PC-3 (cell line): Measurements from ENCODE around the gene PRSS48. TPM values are rescaled to one million over a fixed set of nuclear protein-coding genes. Genes with fewer than 3 reads are reported as not detected.

Experiments used
- ATAC-seq: fragments of 200-7000 bp; cut with Tn5 transposase; 2 replicates; pipeline ENCODE4 v1.9.1; 2020; ENCODE audit warnings: mild to moderate bottlenecking, moderate library complexity
- BruUV-seq: library from RNA; stranded (reverse); fragments of 400-500 nt; replicated peaks from 2 replicates; lab custom pipeline; 2021; lab: Mats Ljungman, UMichigan
- CTCF ChIA-PET: fragments of 300-600 bp; sonication (Branson Sonifier 250); formaldehyde crosslinking; loops from one replicate; lab custom pipeline; 2022; ENCODE audit warnings: antibody characterized with exemption; lab: Charles Lee
- POLR2A ChIA-PET: fragments of 300-600 bp; sonication (Branson Sonifier 250); formaldehyde crosslinking; loops from one replicate; lab custom pipeline; 2022; ENCODE audit warnings: antibody characterized with exemption; ENCODE audit not compliant: unreplicated experiment; lab: Charles Lee
- DNase-seq: peaks from one replicate; pipeline ENCODE4 v3.0.0-alpha.2; 2015
- H2AFZ ChIP-seq: fragments of 300-600 bp; sonication (generic); 2 replicates; pipeline ENCODE4 v1.6.0; 2016; ENCODE audit warnings: antibody characterized with exemption, low read length
- H3F3A ChIP-seq: fragments of 300-600 bp; sonication (generic); one replicate; pipeline ENCODE4 v1.6.0; 2017; ENCODE audit warnings: antibody characterized with exemption, low read length, control low read depth, mild to moderate bottlenecking; ENCODE audit not compliant: unreplicated experiment
- H3K27ac ChIP-seq: fragments of 300-600 bp; sonication (generic); 2 replicates; pipeline ENCODE4 v1.5.1; 2016; ENCODE audit warnings: mild to moderate bottlenecking, low read length
- H3K27me3 ChIP-seq: fragments of 300-600 bp; sonication (generic); 2 replicates; pipeline ENCODE4 v1.6.1; 2016; ENCODE audit warnings: low read length, mixed read lengths
- H3K36me3 ChIP-seq: fragments of 300-600 bp; sonication (generic); 2 replicates; pipeline ENCODE4 v1.6.1; 2016; ENCODE audit warnings: low read depth, mixed run types, low read length, mixed read lengths
- H3K4me1 ChIP-seq: fragments of 300-600 bp; sonication (generic); 2 replicates; pipeline ENCODE4 v1.5.1; 2016; ENCODE audit warnings: low read length; ENCODE audit not compliant: insufficient read depth
- H3K4me2 ChIP-seq: fragments of 300-600 bp; sonication (generic); 2 replicates; pipeline ENCODE4 v1.6.0; 2016; ENCODE audit warnings: low read length
- H3K4me3 ChIP-seq: fragments of 300-600 bp; sonication (generic); 2 replicates; pipeline ENCODE4 v1.5.1; 2016; ENCODE audit warnings: mild to moderate bottlenecking, low read length, mixed read lengths
- H3K79me2 ChIP-seq: fragments of 300-600 bp; sonication (generic); 2 replicates; pipeline ENCODE4 v1.6.1; 2017; ENCODE audit warnings: low read length, mixed read lengths
- H3K9ac ChIP-seq: fragments of 300-600 bp; sonication (generic); 2 replicates; pipeline ENCODE4 v1.6.0; 2016; ENCODE audit warnings: mild to moderate bottlenecking, low read length
- H3K9me2 ChIP-seq: fragments of 300-600 bp; sonication (generic); replicated peaks from 2 replicates; pipeline ENCODE4 v1.6.1; 2016; ENCODE audit warnings: mixed run types, low read length, mixed read lengths
- H3K9me3 ChIP-seq: fragments of 300-600 bp; sonication (generic); 2 replicates; pipeline ENCODE4 v1.6.1; 2016; ENCODE audit warnings: low read length, mixed read lengths
- H4K20me1 ChIP-seq: fragments of 300-600 bp; sonication (generic); 2 replicates; pipeline ENCODE4 v1.6.1; 2016; ENCODE audit warnings: low read length, mixed read lengths
- EZH2 ChIP-seq: fragments of 300-600 bp; sonication (generic); IDR thresholded peaks from one replicate; pipeline ENCODE4 v1.6.1; 2017; ENCODE audit warnings: antibody characterized with exemption, mild to moderate bottlenecking, low read length; ENCODE audit not compliant: unreplicated experiment
- EZH2phosphoT487 ChIP-seq: fragments of 300-600 bp; sonication (generic); IDR thresholded peaks from 2 replicates; pipeline ENCODE4 v1.6.1; 2018; ENCODE audit warnings: mild to moderate bottlenecking, antibody characterized with exemption, low read length, borderline replicate concordance
- intact Hi-C: fragments of 100-400 bp; cut with micrococcal nuclease; formaldehyde crosslinking; loops from 2 replicates; pipeline ENCODE4 v1.9.0; 2023
- total RNA-seq: library from RNA; depleted of rRNA; stranded (reverse); fragments of >200 nt; gene quantifications from 2 replicates; pipeline ENCODE4 v1.2.3, GENCODE V29; 2014
- TF ChIP-seq, protein P1 (sequence below): fragments of 300-600 bp; sonication (generic); conservative IDR thresholded peaks from 2 replicates; pipeline ENCODE4 v1.5.1; 2017; ENCODE audit warnings: antibody characterized with exemption, low read depth, mild to moderate bottlenecking, low read length

The PRSS48 gene
- total RNA-seq, 1 experiment from 2014 or later: not detected

DNA sequence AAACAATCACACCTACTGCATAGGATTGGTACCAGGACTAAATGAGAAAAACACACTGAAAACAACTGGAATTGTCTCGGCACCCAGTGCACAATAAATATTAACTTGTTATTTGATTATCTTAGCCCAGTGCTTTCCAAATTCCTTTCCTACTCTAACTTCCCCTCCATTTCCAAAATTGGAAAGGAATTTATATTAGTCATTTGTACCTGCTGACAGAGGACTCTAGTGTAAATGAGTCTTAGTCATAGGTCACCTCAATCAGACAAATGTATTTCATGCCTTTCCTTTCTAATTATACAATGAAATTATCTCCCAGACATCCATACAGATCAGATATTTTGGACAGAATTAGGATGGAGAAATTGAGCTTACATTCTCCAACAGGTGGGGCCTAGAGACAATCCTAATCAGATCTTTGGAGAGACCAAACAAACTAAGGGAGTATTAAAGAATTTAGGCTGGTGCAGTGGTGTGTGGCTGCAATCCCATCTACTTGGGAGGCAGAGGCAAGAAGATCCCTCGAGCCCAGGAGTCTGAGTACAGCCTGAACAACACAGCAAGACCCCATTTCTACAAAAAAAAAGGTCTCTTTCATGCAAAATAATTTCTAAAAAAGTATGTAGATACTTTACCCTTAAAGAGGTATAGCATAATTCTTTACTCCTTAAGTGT, 38.4 kb downstream of the PRSS48 start:
- Histone ChIP-seq H3K4me2 (peak overlapping the region; percentile 59), H3K9me3 (no peaks in the 10 kb centered on the region), H3K9me2 (no peaks in the 10 kb centered on the region), H3K79me2 (peaks cover 91% of the 10 kb centered on the region), H3F3A (no peaks in the 10 kb centered on the region), H3K4me3 (peak overlapping the region; percentile 1; the same call in 1 of the 2 replicates), H3K27ac (peak overlapping the region; percentile 18; the same call in 1 of the 2 replicates), H3K36me3 (no peaks in the 10 kb centered on the region), H3K27me3 (no peaks in the 10 kb centered on the region), H4K20me1 (peaks cover 19% of the 10 kb centered on the region; the same call in 1 of the 2 replicates), H3K9ac (no peak overlapping the region), H2AFZ (no peak overlapping the region), H3K4me1 (peaks cover 26% of the 10 kb centered on the region)
- TF ChIP-seq, protein P1, sequence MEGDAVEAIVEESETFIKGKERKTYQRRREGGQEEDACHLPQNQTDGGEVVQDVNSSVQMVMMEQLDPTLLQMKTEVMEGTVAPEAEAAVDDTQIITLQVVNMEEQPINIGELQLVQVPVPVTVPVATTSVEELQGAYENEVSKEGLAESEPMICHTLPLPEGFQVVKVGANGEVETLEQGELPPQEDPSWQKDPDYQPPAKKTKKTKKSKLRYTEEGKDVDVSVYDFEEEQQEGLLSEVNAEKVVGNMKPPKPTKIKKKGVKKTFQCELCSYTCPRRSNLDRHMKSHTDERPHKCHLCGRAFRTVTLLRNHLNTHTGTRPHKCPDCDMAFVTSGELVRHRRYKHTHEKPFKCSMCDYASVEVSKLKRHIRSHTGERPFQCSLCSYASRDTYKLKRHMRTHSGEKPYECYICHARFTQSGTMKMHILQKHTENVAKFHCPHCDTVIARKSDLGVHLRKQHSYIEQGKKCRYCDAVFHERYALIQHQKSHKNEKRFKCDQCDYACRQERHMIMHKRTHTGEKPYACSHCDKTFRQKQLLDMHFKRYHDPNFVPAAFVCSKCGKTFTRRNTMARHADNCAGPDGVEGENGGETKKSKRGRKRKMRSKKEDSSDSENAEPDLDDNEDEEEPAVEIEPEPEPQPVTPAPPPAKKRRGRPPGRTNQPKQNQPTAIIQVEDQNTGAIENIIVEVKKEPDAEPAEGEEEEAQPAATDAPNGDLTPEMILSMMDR: no peak
- TF ChIP-seq EZH2: no peak
- no peak for TF ChIP-seq EZH2phosphoT487
- intact Hi-C loops: no loop called here
- DNase-seq: peak; percentile 66
- ATAC-seq: peak; percentile 80
- no TSS peak for BruUV-seq
- CTCF ChIA-PET: no interaction called here
- POLR2A ChIA-PET: no interaction called here

DNA sequence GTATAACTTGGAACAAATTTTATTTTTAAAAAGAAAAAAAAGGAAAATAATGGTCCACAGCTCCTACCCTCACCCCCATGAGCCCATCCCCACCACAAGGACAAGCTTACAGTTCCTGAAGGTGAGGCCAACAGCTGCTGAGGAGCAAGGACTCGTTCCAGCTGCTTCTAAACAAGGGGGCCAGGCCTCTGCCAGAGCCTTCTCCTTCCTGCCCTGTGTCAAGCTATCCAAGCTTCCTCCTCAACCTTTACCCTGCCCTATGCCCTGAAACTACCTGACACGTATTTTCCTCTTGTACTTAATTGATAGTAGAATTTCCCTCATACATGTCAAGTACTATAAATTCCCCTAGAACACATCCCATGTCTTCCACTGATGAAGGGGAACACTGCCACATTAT, 39.7 kb downstream of the PRSS48 start:
- no TSS peak for BruUV-seq
- DNase-seq: no peak

More for the DNA sequence above, 39.7 kb downstream of the PRSS48 start:
- no peak overlapping the region for H3K27ac ChIP-seq
- H3K36me3 ChIP-seq: no peaks in the 10 kb centered on the region
- intact Hi-C loops: no loop called here
- no peaks in the 10 kb centered on the region for H3F3A ChIP-seq
- no peaks in the 10 kb centered on the region for H3K27me3 ChIP-seq
- H3K9me2 ChIP-seq: no peaks in the 10 kb centered on the region
- peaks cover 34% of the 10 kb centered on the region for H3K4me1 ChIP-seq
- peaks cover 25% of the 10 kb centered on the region for H4K20me1 ChIP-seq
- no peak overlapping the region for H2AFZ ChIP-seq
- H3K79me2 ChIP-seq: peaks cover 93% of the 10 kb centered on the region
- ATAC-seq: no peak
- no peak overlapping the region for H3K4me2 ChIP-seq
- H3K9me3 ChIP-seq: no peaks in the 10 kb centered on the region
- ChIA-PET POLR2A (no interaction called here), CTCF (no interaction called here)
- no peak for TF ChIP-seq EZH2
- TF ChIP-seq, protein P1: no peak
- no peak for TF ChIP-seq EZH2phosphoT487
- no peak overlapping the region for H3K4me3 ChIP-seq
- no peak overlapping the region for H3K9ac ChIP-seq
